NCI-H1694 treated with DMSO at 0.1 percent for 48 hours (cell line): ENCODE measurements around the gene RNGTT.
"Not testable (repeated sequence)": the region's sequence is repeated elsewhere in the genome, so short reads cannot be mapped to it uniquely, and the experiment has no call there.

Source experiments
- DNase-seq: peaks from one replicate; lab custom pipeline; 2025; lab: John Stamatoyannopoulos, UW

The RNGTT gene

GRCh38 chr6:88963139-88964090, at the start of gene RNGTT:
Gene RNGTT, minus strand, starts transcription at chr6:88963618. Its CDS starts 209 bp downstream, at chr6:88963409.
- peak; percentile 93 for DNase-seq

DNA sequence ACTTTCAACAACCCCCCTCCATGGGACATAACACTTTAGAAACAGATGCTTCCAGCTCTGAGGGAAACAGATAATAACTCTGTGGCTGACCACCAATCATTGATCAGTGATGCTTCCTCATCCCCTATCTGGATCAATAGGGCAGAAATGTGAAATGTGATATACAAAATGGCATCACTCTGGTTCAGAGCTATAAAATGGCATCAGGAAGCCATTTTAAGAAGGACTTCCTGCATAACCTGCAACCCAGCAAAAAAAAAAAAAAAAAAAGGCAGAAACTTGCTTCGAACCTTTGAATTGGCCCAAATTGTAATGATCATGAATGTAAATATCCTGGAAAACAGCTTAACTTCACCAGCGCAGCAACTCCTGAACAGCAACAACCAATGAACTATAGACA, 48.0 kb upstream of the RNGTT start:
- no peak for DNase-seq

GRCh38 chr6:89010825-89011224, 47.4 kb upstream of the RNGTT start:
- no peak for DNase-seq

GRCh38 chr6:89009624-89010059, 46.2 kb upstream of the RNGTT start:
- DNase-seq = no peak

DNA sequence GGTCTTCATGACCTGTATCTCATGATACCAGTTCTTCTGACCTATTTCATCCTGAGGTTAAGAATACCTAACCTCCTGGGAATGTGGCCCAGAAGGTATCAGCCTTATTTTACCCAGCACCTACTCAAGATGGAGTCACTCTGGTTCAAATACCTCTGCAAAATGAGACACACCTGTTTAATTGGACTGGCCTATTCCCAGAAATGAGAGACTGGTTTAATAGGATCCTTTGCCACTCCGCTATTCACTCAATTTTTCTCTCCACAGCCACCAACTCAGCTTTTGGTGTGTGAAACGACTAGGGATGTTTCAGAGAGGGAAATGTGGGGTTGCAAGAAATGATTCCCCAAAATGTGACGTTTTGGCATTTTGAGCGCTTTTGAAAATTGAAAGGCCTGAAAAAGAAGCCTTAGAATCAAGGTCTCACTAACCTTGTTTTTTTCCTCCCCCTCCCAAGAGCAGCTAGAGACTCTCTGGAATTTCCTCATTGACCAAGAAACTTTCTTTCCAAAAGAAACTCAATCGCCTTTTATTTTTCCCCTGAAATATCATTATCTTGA, 45.5 kb upstream of the RNGTT start:
- DNase-seq = no peak

DNA sequence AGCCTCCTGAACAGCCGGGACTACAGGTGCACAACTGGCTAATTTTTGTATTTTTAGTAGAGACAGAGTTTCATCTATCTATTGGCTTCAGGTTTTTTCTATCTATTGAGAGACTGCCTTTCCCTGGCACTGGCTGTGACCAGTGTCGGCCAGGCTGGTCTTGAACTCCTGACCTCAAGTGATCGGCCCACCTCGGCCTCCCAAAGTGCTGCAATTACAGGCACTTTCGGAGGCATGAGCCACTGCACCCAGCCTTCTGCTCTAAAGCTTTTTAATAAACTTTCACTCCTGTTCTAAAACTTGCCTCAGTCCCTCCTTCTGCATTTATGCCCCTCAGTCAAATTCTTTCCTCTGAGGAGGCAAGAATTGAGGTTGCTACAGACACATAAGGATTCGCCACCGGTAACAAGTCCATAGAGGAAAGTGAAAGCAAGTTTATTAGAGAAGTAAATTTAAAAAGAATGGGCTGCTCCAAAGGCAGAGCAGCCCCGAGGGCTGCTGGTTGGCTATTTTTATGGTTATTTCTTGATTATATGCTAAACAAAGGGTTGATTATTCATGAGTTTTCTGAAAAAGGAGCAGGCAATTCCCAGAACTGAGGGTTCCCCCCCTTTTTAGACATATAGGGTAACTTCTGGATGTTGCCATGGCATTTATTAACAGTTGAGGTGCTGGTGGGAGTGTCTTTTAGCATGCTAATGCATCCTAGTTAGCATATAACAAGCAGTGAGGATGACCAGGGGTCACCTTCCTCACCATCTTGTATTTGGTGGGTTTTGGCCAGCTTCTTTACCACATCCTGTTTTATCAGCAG, 44.8 kb upstream of the RNGTT start:
- no peak for DNase-seq

DNA sequence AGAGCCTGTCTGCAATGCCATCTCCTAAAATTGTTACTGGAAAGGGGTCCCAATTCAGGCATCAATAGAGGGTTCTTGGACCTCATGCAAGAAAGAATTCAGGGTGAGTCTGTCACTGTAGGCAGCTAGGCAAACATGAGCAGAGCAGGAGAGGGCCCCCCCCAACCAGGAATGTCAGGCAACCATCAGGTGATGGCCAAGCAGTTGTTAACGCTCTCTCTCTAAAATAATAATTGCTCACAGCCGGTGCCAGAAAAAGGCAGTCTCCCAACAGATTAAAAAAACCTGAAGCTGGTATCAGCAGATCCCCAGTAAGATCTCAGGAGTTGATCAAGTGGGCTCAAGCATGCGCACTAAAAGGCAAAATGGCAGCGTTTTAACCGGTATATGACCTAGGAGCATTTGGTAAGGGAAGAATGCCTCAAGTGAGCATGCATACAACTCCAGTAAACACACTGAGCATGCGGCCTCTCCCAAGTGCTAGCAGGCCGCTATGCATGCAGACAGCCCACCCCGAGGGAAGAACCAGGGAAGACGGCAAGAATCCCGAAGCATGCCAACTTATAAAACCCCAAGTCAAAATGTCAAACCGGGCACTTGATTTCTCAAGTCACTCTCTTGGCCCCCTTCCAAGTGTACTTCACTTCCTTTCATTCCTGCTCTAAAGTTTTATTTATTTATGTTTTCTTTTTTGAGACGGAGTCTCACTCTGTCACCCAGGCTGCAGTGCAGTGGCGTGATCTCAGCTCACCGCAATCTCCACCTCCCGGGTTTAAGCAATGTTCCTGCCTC, 44.0 kb upstream of the RNGTT start:
- DNase-seq = no peak

- DNase-seq = no peak
Observed at GRCh38 chr6:89002523-89002922, 39.1 kb upstream of the RNGTT start.

GRCh38 chr6:88997327-88997726, 33.9 kb upstream of the RNGTT start:
- DNase-seq = no peak

- no peak for DNase-seq
Observed at GRCh38 chr6:88992741-88993552, 29.5 kb upstream of the RNGTT start.

GRCh38 chr6:88989215-88989614, 25.8 kb upstream of the RNGTT start:
- no peak for DNase-seq

GRCh38 chr6:88987922-88988321, 24.5 kb upstream of the RNGTT start:
- no peak for DNase-seq

DNA sequence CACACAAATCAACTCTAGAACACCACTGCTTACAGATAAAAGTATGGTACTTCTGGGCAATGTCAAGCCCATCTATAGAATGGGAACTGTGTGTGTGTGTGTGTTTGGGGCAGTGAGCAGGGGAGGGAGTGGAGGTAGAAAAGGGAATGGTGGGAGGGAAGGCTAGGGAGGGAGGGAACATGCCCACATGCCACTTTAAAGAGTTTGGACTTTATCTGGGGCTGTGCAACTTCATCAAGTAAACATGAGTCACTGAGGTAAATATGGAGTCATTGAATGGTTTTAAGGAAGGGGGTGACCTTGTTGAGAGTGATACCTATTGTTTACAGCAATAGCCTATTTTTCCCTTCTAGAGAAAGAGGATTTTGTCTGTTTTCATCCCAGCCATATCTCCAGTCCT, 22.5 kb upstream of the RNGTT start:
- no peak for DNase-seq

DNA sequence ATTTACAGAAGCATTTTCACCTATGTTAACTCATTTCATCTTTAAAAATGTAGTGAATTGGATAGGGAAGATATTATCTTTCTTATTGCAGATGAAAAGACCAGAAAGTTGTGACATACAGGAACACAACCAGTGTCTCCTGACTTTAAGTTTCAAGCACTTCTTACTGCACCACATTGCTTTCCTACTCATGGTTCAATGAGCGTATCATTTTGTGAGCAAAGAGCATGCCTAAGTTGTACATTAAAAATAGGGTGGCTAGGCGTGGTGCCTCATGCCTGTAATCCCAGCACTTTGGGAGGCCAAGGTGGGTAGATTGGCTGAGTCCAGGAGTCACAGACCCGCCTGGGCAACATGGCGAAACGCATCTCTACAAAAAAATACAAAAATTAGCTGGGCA, 21.2 kb upstream of the RNGTT start:
- no peak for DNase-seq

DNA sequence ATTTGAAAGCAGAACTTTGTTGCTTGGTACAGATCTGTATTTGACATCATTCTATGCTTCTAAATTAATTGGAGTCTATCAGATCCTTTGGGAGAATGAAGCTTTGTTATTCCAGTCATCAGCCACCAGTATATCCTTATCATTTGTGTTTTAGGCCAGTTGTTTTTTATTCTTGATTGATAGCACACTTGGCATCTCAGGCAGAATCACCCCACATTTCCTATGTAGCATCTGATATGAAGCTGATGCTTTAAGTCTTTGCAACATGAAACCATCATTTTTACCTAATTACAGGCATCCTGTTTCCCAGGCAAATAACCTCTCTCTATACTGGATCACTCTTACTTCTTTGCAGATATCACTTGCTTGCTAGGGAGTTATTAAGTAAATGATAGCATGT, 20.7 kb upstream of the RNGTT start:
- DNase-seq = no peak

GRCh38 chr6:88983532-88983931, 20.1 kb upstream of the RNGTT start:
- DNase-seq = no peak

DNA sequence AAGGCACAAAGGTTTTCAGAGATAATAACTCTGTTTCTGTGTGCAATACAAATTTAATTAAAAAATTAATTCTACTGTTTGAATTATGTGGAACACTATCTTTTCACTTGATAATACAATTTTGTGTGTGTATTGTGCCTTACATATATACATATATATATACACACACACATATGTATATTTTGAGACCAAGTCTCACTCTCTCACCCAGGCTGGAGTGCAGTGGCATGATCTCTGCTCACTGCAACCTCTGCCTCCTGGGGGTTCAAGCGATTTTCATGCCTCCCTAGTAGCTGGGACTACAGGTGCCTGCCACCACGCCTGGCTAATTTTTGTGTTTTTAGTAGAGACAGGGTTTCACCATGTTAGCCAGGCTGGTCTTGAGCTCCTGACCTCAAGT, 19.7 kb upstream of the RNGTT start:
- not testable (repeated sequence) for DNase-seq

GRCh38 chr6:88982720-88983119, 19.3 kb upstream of the RNGTT start:
- peak; percentile 45 for DNase-seq

DNA sequence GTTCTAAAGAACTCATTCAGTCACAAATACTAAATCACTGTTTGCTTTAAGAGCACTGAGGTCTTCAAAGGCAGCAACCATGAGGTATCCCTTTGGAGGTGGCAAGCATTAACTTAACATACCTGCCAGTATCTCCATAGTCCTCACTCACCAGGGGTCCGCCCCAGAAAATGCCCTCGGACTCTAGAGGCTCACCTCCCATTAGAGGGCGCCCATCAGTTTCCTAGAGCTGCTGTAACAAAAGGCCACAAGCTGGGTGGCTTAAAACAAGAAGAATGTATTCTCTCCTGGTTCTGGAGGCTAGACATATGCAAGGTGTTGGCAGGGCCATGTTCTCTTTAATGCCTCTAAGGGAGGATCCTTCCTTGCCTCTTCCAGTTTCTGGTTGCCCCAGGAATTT, 12.0 kb upstream of the RNGTT start:
- DNase-seq = no peak

GRCh38 chr6:88972504-88973423, 9.3 kb upstream of the RNGTT start:
- no peak for DNase-seq
